Ovary (tissue), 9 donors: ENCODE data around the gene CALML5. TPM values are rescaled to one million over a fixed set of nuclear protein-coding genes. Genes with fewer than 3 reads are reported as not detected.

Source experiments
- DNase-seq, 5 donors: peaks; one replicate each; pipeline ENCODE4 v3.0.0-alpha.2; 2019 to 2020
- H3K27ac ChIP-seq, 2 donors: fragments of 200-600 bp; one replicate each; pipeline versions ENCODE4 v1.5.1 to v1.8.0; 2019 to 2022
- H3K27me3 ChIP-seq: fragments of 200-600 bp; one replicate; pipeline ENCODE4 v1.8.0; 2022
- H3K36me3 ChIP-seq: fragments of 200-600 bp; sonication (generic); one replicate; pipeline ENCODE4 v1.5.1; 2019
- H3K4me1 ChIP-seq: one replicate; pipeline ENCODE4 v1.8.1; 2013; ENCODE audit warnings: mild to moderate bottlenecking, moderate library complexity; ENCODE audit not compliant: insufficient read depth
- H3K4me3 ChIP-seq: fragments of 200-600 bp; sonication (generic); one replicate; pipeline ENCODE4 v1.5.1; 2017
- H3K9me3 ChIP-seq, 2 donors: fragments of 200-600 bp in 1 of 2; sonication (generic) in 1 of 2; one replicate each; pipeline versions ENCODE4 v1.5.1 to v1.8.1; 2013 to 2019; ENCODE audit warnings: mild to moderate bottlenecking in 1 of 2, moderate library complexity in 1 of 2
- CTCF ChIP-seq, 3 donors: fragments of 450-650 bp in 2 of 3; fragments of 200-600 bp in 1 of 3; IDR thresholded peaks; one replicate each; pipeline versions ENCODE4 v1.5.1 to v1.8.0; 2016 to 2022; ENCODE audit warnings: antibody characterized with exemption in 3 of 3, mild to moderate bottlenecking in 1 of 3
- EP300 ChIP-seq: sonication (generic); formaldehyde crosslinking; IDR thresholded peaks from one replicate; pipeline ENCODE4 v1.6.1; 2017; ENCODE audit warnings: antibody characterized with exemption
- POLR2A ChIP-seq: fragments of 450-650 bp; IDR thresholded peaks from one replicate; pipeline ENCODE4 v1.6.1; 2017; ENCODE audit warnings: antibody characterized with exemption, mild to moderate bottlenecking, moderate library complexity
- WGBS, 3 donors: extraction: QIAGEN DNeasy Blood & Tissue Kit in 1 of 3; methylation state at CpG; one replicate each; pipeline versions ENCODE4 v1.1.5 to v1.1.7; 2013 to 2017; 5-methylcytosine and 5-hydroxymethylcytosine counted together
- intact Hi-C, 4 donors: fragments of 100-400 bp; cut with DNase I; formaldehyde crosslinking; loops; one replicate each; pipeline versions ENCODE4 v1.11.0 to v1.15.1; 2022 to 2023
- polyA plus RNA-seq, 2 donors: library from polyadenylated mRNA; stranded (reverse); fragments of 200-250 nt in 1 of 2; fragments of 350-450 nt in 1 of 2; fragmentation: Illumina TruSeq in 1 of 2; extraction: RNeasy Lipid Tissue Mini Kit (QIAGEN cat#74804) in 1 of 2; gene quantifications; one replicate each; pipeline ENCODE4 v1.2.3, GENCODE V29; 2013 to 2014
- total RNA-seq, 7 donors: library from RNA; depleted of rRNA in 2 of 7; stranded (reverse); fragments of >200 nt in 2 of 7; fragmentation: NEBNext Ultra II Directional in 3 of 7; extraction: Animal tissue kit (Norgen Biotek cat#: 25700) in 3 of 7; gene quantifications; one replicate each; pipeline versions ENCODE4 v1.1.0 to v1.2.4, GENCODE V29; 2016 to 2023
- donor health status: DM: no; HTN: no; CAD: no; lungs with moderate emphysema.
- donor health status: DM: no; HTN: no; CAD: no.
- donor health status: Bipolar disorder and iron deficiency.
- donor health status: DM: yes; HTN: yes; CAD: no.
- donor health status: DM: no; HTN: no; CAD: no.
- donor health status: DM: yes; HTN: yes; CAD: no.

CALML5 gene
- total and polyA plus RNA-seq, 9 donors, result 1.7 TPM; not detected in 8

GRCh38 chr10:5525561-5526341, 26.4 kb upstream of the CALML5 start:
- Histone ChIP-seq H3K27ac (no peak overlapping the region), H3K4me1 (no peaks in the 10 kb centered on the region), H3K9me3 (no peaks in the 10 kb centered on the region), H3K36me3 (no peaks in the 10 kb centered on the region), H3K27me3 (no peaks in the 10 kb centered on the region), H3K4me3 (no peak overlapping the region)
- intact Hi-C loops, result no loop called here
- TF ChIP-seq CTCF (IDR thresholded peaks at IDR 0.05) (no peak), POLR2A (no peak), EP300 (no peak)
- 54 to 62% (median 56%) methylated on average over 34 of the region's 34 CpGs for WGBS, 3 donors
- peak in 3 of 5 donors; percentile 10 to 72 (median 62) for DNase-seq

GRCh38 chr10:5524641-5525560, 25.5 kb upstream of the CALML5 start, which contains the start of gene CALML3:
Gene CALML3 (plus strand): TSS chr10:5524961. CDS start chr10:5525086, 125 bp downstream.
- TF ChIP-seq CTCF (IDR thresholded peaks at IDR 0.05), result no peak
- TF ChIP-seq POLR2A, result no peak
- TF ChIP-seq EP300, result no peak
- Histone ChIP-seq H3K27me3 (no peaks in the 10 kb centered on the region), H3K27ac (no peak within 1 kb of the TSS), H3K4me1 (no peaks in the 10 kb centered on the region), H3K36me3 (no peaks in the 10 kb centered on the region), H3K9me3 (no peaks in the 10 kb centered on the region), H3K4me3 (no peak within 1 kb of the TSS)
- intact Hi-C loops, result no loop called here
- WGBS, 3 donors, result 92 to 93% (median 93%) methylated on average over 62 to 64 of the region's 64 CpGs
- peak in 3 of 5 donors; percentile 16 to 37 (median 24) for DNase-seq

DNA sequence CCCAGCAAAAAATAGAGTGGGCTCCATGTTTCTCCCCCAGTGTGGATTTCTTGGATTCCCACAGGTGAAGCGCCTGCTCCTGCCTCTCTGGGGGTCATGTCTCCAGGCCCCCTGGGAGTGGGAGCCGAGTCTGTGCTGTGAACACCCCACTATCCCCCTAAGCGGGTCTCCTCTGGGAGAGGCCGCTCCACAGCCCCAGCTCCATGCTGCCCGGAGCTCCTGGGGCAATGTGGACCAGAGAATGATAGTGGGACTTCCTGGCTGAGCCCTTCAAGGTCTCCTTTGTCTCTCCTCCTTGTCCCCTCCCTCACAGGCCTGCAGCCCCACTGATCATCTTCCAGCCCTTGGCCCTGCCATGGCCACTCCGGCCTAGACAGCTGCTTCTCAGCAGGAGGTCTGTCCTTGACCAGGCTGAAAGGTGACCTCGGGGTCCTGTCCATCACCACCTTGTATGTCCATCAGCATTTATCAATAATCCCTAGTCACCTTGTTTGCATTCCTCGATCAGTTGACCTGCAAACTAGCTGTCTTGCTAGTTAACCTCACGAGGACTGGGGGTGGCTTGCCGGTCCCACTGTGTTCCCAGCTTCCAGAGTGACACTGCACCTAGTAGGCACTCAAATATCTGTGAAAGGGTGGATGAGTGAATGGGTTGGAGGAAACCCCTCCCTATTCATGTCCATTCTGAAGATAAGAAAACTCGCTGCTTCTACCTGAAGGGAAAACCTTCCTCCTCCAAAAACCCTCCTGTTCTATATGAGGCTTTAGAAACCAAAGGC, 24.6 kb upstream of the CALML5 start:
- no peaks in the 10 kb centered on the region for H3K4me1 ChIP-seq
- H3K9me3 ChIP-seq, result no peaks in the 10 kb centered on the region
- WGBS, 3 donors, result 88 to 93% (median 90%) methylated on average over 11 of the region's 11 CpGs
- H3K27me3 ChIP-seq, result no peaks in the 10 kb centered on the region
- peak in 1 of 5 donors; percentile 9 for DNase-seq
- no peak overlapping the region for H3K27ac ChIP-seq
- no peak for TF ChIP-seq CTCF (IDR thresholded peaks at IDR 0.05)
- no peak for TF ChIP-seq EP300
- no peak for TF ChIP-seq POLR2A
- intact Hi-C loops, result no loop called here
- no peak overlapping the region for H3K4me3 ChIP-seq
- H3K36me3 ChIP-seq, result no peaks in the 10 kb centered on the region
